PC-9 (cell line): Measurements from ENCODE around the gene RAD51D.

Source experiments
- EZH2 ChIP-seq: fragments of 200-600 bp; sonication (generic); IDR thresholded peaks from 2 replicates; pipeline ENCODE4 v1.8.0; 2017; ENCODE audit warnings: antibody characterized with exemption, low read depth
- TF ChIP-seq, protein P1 (sequence below): fragments of 200-600 bp; sonication (generic); conservative IDR thresholded peaks from 2 replicates; pipeline ENCODE4 v1.6.1; 2017; ENCODE audit warnings: mixed run types, antibody characterized with exemption, mild to moderate bottlenecking, moderate library complexity

DNA sequence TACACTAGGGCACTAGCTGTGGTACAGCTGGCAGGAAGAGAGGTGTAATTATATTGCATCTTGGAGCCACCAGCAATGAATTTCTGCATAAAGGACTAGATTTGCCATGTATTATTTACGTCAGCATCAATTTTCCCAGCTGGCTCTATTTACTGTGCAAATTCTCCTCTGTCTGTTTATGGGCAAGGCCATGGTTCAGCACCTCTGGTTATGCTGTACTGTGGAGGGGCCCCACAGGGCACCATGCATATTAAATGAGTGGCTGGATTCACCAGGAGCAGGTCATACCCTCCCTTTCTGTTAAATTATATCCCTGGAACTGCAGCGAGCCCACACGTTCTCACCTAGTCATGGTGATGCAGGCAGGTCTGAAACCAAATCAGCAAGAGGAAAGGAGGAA lies 19.8 kb downstream of the RAD51D start:
- TF ChIP-seq, protein P1, sequence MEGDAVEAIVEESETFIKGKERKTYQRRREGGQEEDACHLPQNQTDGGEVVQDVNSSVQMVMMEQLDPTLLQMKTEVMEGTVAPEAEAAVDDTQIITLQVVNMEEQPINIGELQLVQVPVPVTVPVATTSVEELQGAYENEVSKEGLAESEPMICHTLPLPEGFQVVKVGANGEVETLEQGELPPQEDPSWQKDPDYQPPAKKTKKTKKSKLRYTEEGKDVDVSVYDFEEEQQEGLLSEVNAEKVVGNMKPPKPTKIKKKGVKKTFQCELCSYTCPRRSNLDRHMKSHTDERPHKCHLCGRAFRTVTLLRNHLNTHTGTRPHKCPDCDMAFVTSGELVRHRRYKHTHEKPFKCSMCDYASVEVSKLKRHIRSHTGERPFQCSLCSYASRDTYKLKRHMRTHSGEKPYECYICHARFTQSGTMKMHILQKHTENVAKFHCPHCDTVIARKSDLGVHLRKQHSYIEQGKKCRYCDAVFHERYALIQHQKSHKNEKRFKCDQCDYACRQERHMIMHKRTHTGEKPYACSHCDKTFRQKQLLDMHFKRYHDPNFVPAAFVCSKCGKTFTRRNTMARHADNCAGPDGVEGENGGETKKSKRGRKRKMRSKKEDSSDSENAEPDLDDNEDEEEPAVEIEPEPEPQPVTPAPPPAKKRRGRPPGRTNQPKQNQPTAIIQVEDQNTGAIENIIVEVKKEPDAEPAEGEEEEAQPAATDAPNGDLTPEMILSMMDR: no peak
- TF ChIP-seq EZH2: no peak
